Fibroblast of lung (primary cell): Measurements from ENCODE around the gene PGD. TPM values are rescaled to one million over a fixed set of nuclear protein-coding genes. Genes with fewer than 3 reads are reported as not detected.

ENCODE experiments used
- DNase-seq, 2 donors: peaks; one replicate each; pipeline versions ENCODE4 v3.0.0 to v3.0.0-alpha.2; 2010; ENCODE audit warnings: low read depth in 2 of 2
- H2AFZ ChIP-seq: 2 replicates; pipeline ENCODE4 v1.5.1; 2012; ENCODE audit warnings: low read length, control low read depth, inconsistent platforms
- H3K27ac ChIP-seq: 2 replicates; pipeline ENCODE4 v1.5.1; 2011; ENCODE audit warnings: low read length, control low read depth; ENCODE audit not compliant: insufficient read depth
- H3K27me3 ChIP-seq: 2 replicates; pipeline ENCODE4 v1.5.1; 2011; ENCODE audit warnings: mild to moderate bottlenecking, low read length; ENCODE audit not compliant: control insufficient read depth, insufficient read depth
- H3K36me3 ChIP-seq: 2 replicates; pipeline ENCODE4 v1.5.1; 2011; ENCODE audit warnings: low read length; ENCODE audit not compliant: control insufficient read depth, insufficient read depth
- H3K4me1 ChIP-seq: 2 replicates; pipeline ENCODE4 v1.5.1; 2011; ENCODE audit warnings: low read length; ENCODE audit not compliant: control insufficient read depth, insufficient read depth; ENCODE audit errors: extremely low read depth
- H3K4me2 ChIP-seq: 2 replicates; pipeline ENCODE4 v1.5.1; 2011; ENCODE audit warnings: low read length, control low read depth; ENCODE audit not compliant: insufficient read depth; ENCODE audit errors: extremely low read depth
- H3K4me3 ChIP-seq, 4 experiments: fragments of 200-600 bp in 1 of 4; sonication (generic) in 1 of 4; replicated peaks in 1 of 4; 2 replicates each; pipeline ENCODE4 v1.5.1; 2011 to 2016; ENCODE audit warnings: low read length in 4 of 4, low read depth in 3 of 4, mild to moderate bottlenecking in 3 of 4, control low read depth in 2 of 4, inconsistent platforms in 1 of 4, mixed read lengths in 1 of 4; ENCODE audit not compliant: insufficient read depth in 1 of 4; ENCODE audit errors: control extremely low read depth in 1 of 4
- H3K79me2 ChIP-seq: 2 replicates; pipeline ENCODE4 v1.5.1; 2012; ENCODE audit warnings: mild to moderate bottlenecking, low read length, inconsistent platforms; ENCODE audit not compliant: control insufficient read depth, insufficient read depth
- H3K9ac ChIP-seq: 2 replicates; pipeline ENCODE4 v1.5.1; 2011; ENCODE audit warnings: mild to moderate bottlenecking, low read length, control low read depth; ENCODE audit not compliant: insufficient read depth
- H3K9me3 ChIP-seq: 2 replicates; pipeline ENCODE4 v1.5.1; 2012; ENCODE audit warnings: low read depth, low read length; ENCODE audit not compliant: control insufficient read depth, insufficient read depth
- H4K20me1 ChIP-seq: 2 replicates; pipeline ENCODE4 v1.5.1; 2011; ENCODE audit warnings: low read length; ENCODE audit not compliant: control insufficient read depth, insufficient read depth; ENCODE audit errors: extremely low read depth
- CTCF ChIP-seq, 2 donors: IDR thresholded peaks in 1 of 2; conservative IDR thresholded peaks in 1 of 2; 1 replicate in 1 of 2; 2 replicates in 1 of 2; pipeline ENCODE4 v1.5.1; 2011 to 2012; ENCODE audit warnings: low read length in 2 of 2, control low read depth in 1 of 2, inconsistent platforms in 1 of 2, low read depth in 1 of 2, mild to moderate bottlenecking in 1 of 2
- EZH2 ChIP-seq: IDR thresholded peaks from 2 replicates; pipeline ENCODE4 v1.5.1; 2012; ENCODE audit warnings: low read length, control low read depth, mild to moderate bottlenecking; ENCODE audit errors: missing control alignments
- polyA plus RNA-seq, 2 donors: library from polyadenylated mRNA; depleted of rRNA in 1 of 2; stranded (reverse) in 1 of 2; unstranded in 1 of 2; fragments of >200 nt; gene quantifications; 2 replicates each; pipeline ENCODE4 v1.2.1, GENCODE V29; 2011 to 2012; ENCODE audit warnings: missing spikeins in 1 of 2
- total RNA-seq: library from RNA; depleted of rRNA; stranded (reverse); fragments of >200 nt; gene quantifications from 2 replicates; pipeline ENCODE4 v1.2.1, GENCODE V29; 2014

The PGD gene
- total and polyA plus RNA-seq, 2 donors (not counting 1 experiment from before 2014, with no cell fraction given) = 121 to 135 TPM

GRCh38 chr1:10360045-10360444, 38.8 kb upstream of the PGD start:
- Histone ChIP-seq H4K20me1 (no peaks in the 10 kb centered on the region), H3K79me2 (no peaks in the 10 kb centered on the region), H2AFZ (no peak overlapping the region), H3K36me3 (no peaks in the 10 kb centered on the region), H3K4me2 (no peak overlapping the region), H3K9me3 (no peaks in the 10 kb centered on the region), H3K9ac (no peak overlapping the region), H3K4me3 (no peak overlapping the region), H3K27me3 (no peaks in the 10 kb centered on the region), H3K27ac (no peak overlapping the region), H3K4me1 (no peaks in the 10 kb centered on the region)
- DNase-seq = no peak
- no peak for TF ChIP-seq CTCF (conservative IDR thresholded peaks at IDR 0.05 in 1 of 2, IDR thresholded peaks at IDR 0.05 in 1 of 2; ENCODE audit: low read depth in 1 of 2, low read length in 2 of 2)
- TF ChIP-seq EZH2 = no peak

GRCh38 chr1:10361515-10361914, 37.3 kb upstream of the PGD start:
- DNase-seq = no peak
- H3K27ac ChIP-seq = no peak overlapping the region
- no peaks in the 10 kb centered on the region for H3K27me3 ChIP-seq
- no peak overlapping the region for H3K9ac ChIP-seq
- no peak overlapping the region for H2AFZ ChIP-seq
- H3K9me3 ChIP-seq = no peaks in the 10 kb centered on the region
- no peak for TF ChIP-seq EZH2
- no peaks in the 10 kb centered on the region for H3K79me2 ChIP-seq
- H3K4me3 ChIP-seq = no peak overlapping the region
- H4K20me1 ChIP-seq = no peaks in the 10 kb centered on the region
- peaks cover 2% of the 10 kb centered on the region for H3K36me3 ChIP-seq
- no peak overlapping the region for H3K4me2 ChIP-seq
- H3K4me1 ChIP-seq = no peaks in the 10 kb centered on the region

- no peak overlapping the region for H3K4me3 ChIP-seq
- TF ChIP-seq EZH2 (no peak), CTCF (conservative IDR thresholded peaks at IDR 0.05 in 1 of 2, IDR thresholded peaks at IDR 0.05 in 1 of 2; ENCODE audit: low read depth in 1 of 2, low read length in 2 of 2) (no peak)
Observed at GRCh38 chr1:10368194-10368593, 30.7 kb upstream of the PGD start.

More at GRCh38 chr1:10368194-10368593, 30.7 kb upstream of the PGD start:
- Histone ChIP-seq H2AFZ (no peak overlapping the region), H3K27me3 (no peaks in the 10 kb centered on the region), H3K4me1 (no peaks in the 10 kb centered on the region), H3K79me2 (no peaks in the 10 kb centered on the region), H3K36me3 (peaks cover 2% of the 10 kb centered on the region), H4K20me1 (no peaks in the 10 kb centered on the region), H3K9me3 (no peaks in the 10 kb centered on the region), H3K9ac (no peak overlapping the region), H3K27ac (no peak overlapping the region), H3K4me2 (no peak overlapping the region)
- DNase-seq = no peak
